Measurements from ENCODE around the gene SAV1. TPM values are rescaled to one million over a fixed set of nuclear protein-coding genes. Genes with fewer than 3 reads are reported as not detected.

SAV1 gene
- total and polyA plus RNA-seq, 10 of the 15 experiments (the other 5 are each of a cell fraction or from before 2014, with no cell fraction given): 10.1 to 29.1 (median 20.4) TPM

DNA sequence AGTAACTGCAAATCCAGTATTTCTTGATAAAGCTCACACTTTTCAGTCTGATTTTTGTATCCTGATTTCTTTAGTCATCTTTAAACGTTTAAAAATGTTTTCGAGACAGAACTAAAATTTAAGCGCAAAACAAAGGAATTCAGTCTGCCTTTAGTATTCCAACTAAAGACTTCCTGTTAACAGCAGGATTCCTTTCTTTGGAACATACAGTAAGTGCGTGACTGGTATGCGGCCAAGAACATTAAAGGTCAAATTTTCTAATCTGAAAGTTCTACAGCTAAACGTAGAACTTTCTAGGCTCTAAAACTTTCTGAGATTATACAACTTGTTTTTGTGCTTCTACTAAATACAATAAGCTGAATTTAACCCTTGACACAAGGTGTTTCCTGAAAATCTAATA lies 9.9 kb downstream of the SAV1 start:
- BruUV-seq (replicated peaks): no TSS peak
- WGBS (ENCODE audit: insufficient coverage, insufficient replicate concordance, low lambda C conversion rate, missing lambda C conversion rate): 94% methylated on average over 6 of the region's 6 CpGs
- Histone ChIP-seq H3K79me2 (ENCODE audit: control insufficient read depth, insufficient read depth, low read length) (peaks cover 25% of the 10 kb centered on the region), H2AFZ (ENCODE audit: control insufficient read depth, low read depth, low read length) (no peak overlapping the region), H4K20me1 (ENCODE audit: control insufficient read depth, insufficient read depth) (no peaks in the 10 kb centered on the region), H3K27me3 (replicated peaks in 1 of 2; ENCODE audit: control insufficient read depth in 2 of 2, insufficient read depth in 2 of 2, low read length in 1 of 2) (no peaks in the 10 kb centered on the region), H3K4me1 (ENCODE audit: control insufficient read depth, insufficient read depth, low read length) (no peaks in the 10 kb centered on the region), H3K9me3 (replicated peaks; ENCODE audit: control insufficient read depth, insufficient read depth, low read length) (no peaks in the 10 kb centered on the region; the same call in 2 of the 3 replicates), H3K36me3 (ENCODE audit: control insufficient read depth in 2 of 2, insufficient read depth in 2 of 2, low read length in 1 of 2) (0 out of 4 replicates have a peak, but pooled peaks cover 0 to 2% of the 10 kb centered on the region in 2 experiments), H3K4me2 (ENCODE audit: control insufficient read depth, insufficient read depth) (no peak overlapping the region), H3K9ac (ENCODE audit: control insufficient read depth, insufficient read depth, low read length) (no peak overlapping the region), H3K4me3 (no peak overlapping the region), H3K27ac (ENCODE audit: control insufficient read depth, insufficient read depth) (no peak overlapping the region)
- RAD21 ChIA-PET (ENCODE audit: unreplicated experiment): interaction anchor here (1.1 to 1.8 kb wide), 3 partner anchors 8 to 66 kb away, joined by 3 to 4 read pairs (median 3); no protein-coding TSS in a partner anchor
- DNase-seq (ENCODE audit: low read depth, low spot score) (no peak), ATAC-seq (no peak), FAIRE-seq (no peak)
- in situ Hi-C loops (cut with MboI): no loop called here
- CTCF ChIA-PET: interaction anchor here (0.8 to 2.2 kb wide), 5 partner anchors 8 to 117 kb away, joined by 3 to 8 read pairs (median 3); partner anchors contain the start of gene SAV1
- intact Hi-C loops (cut with micrococcal nuclease; ENCODE audit: unreplicated experiment): no loop called here
- SMC1A ChIA-PET (ENCODE audit: uncharacterized antibody, unreplicated experiment): interaction anchor here (0.7 to 2.6 kb wide), 8 partner anchors 8 to 118 kb away, joined by 3 to 11 read pairs (median 5); no protein-coding TSS in a partner anchor
- POLR2A ChIA-PET: no interaction called here
- no peak for TF ChIP-seq RUNX3 (IDR thresholded peaks at IDR 0.05; ENCODE audit: low read length)
- TF ChIP-seq MTA3 (IDR thresholded peaks at IDR 0.05; ENCODE audit: borderline replicate concordance, low read length): no peak
- TF ChIP-seq, protein P1, sequence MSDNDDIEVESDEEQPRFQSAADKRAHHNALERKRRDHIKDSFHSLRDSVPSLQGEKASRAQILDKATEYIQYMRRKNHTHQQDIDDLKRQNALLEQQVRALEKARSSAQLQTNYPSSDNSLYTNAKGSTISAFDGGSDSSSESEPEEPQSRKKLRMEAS (IDR thresholded peaks at IDR 0.05; ENCODE audit: low read depth, low read length): no peak
- TF ChIP-seq, protein P2, sequence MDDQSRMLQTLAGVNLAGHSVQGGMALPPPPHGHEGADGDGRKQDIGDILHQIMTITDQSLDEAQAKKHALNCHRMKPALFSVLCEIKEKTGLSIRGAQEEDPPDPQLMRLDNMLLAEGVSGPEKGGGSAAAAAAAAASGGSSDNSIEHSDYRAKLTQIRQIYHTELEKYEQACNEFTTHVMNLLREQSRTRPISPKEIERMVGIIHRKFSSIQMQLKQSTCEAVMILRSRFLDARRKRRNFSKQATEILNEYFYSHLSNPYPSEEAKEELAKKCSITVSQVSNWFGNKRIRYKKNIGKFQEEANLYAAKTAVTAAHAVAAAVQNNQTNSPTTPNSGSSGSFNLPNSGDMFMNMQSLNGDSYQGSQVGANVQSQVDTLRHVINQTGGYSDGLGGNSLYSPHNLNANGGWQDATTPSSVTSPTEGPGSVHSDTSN (IDR thresholded peaks at IDR 0.05; ENCODE audit: insufficient replicate concordance, low read depth, low read length): no peak
- no peak for TF ChIP-seq YBX1 (IDR thresholded peaks at IDR 0.05)
- no peak for TF ChIP-seq SREBF1 (IDR thresholded peaks at IDR 0.05; ENCODE audit: low read length)
- TF ChIP-seq GABPA (IDR thresholded peaks at IDR 0.05; ENCODE audit: low read depth): no peak
- no peak for TF ChIP-seq ZNF217 (IDR thresholded peaks at IDR 0.05)
- TF ChIP-seq PML (IDR thresholded peaks at IDR 0.05; ENCODE audit: low read length): no peak
- TF ChIP-seq, protein P3, sequence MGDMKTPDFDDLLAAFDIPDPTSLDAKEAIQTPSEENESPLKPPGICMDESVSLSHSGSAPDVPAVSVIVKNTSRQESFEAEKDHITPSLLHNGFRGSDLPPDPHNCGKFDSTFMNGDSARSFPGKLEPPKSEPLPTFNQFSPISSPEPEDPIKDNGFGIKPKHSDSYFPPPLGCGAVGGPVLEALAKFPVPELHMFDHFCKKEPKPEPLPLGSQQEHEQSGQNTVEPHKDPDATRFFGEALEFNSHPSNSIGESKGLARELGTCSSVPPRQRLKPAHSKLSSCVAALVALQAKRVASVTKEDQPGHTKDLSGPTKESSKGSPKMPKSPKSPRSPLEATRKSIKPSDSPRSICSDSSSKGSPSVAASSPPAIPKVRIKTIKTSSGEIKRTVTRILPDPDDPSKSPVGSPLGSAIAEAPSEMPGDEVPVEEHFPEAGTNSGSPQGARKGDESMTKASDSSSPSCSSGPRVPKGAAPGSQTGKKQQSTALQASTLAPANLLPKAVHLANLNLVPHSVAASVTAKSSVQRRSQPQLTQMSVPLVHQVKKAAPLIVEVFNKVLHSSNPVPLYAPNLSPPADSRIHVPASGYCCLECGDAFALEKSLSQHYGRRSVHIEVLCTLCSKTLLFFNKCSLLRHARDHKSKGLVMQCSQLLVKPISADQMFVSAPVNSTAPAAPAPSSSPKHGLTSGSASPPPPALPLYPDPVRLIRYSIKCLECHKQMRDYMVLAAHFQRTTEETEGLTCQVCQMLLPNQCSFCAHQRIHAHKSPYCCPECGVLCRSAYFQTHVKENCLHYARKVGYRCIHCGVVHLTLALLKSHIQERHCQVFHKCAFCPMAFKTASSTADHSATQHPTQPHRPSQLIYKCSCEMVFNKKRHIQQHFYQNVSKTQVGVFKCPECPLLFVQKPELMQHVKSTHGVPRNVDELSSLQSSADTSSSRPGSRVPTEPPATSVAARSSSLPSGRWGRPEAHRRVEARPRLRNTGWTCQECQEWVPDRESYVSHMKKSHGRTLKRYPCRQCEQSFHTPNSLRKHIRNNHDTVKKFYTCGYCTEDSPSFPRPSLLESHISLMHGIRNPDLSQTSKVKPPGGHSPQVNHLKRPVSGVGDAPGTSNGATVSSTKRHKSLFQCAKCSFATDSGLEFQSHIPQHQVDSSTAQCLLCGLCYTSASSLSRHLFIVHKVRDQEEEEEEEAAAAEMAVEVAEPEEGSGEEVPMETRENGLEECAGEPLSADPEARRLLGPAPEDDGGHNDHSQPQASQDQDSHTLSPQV (IDR thresholded peaks at IDR 0.05): no peak
- no peak for TF ChIP-seq TCF3 (IDR thresholded peaks at IDR 0.05; ENCODE audit: borderline replicate concordance, insufficient read depth, low read depth, low read length)
- TF ChIP-seq POLR2AphosphoS5 (IDR thresholded peaks at IDR 0.05; ENCODE audit: low read length): no peak
- TF ChIP-seq RFX5 (IDR thresholded peaks at IDR 0.05; ENCODE audit: low read depth, low read length): no peak
- no peak for TF ChIP-seq CHD2 (IDR thresholded peaks at IDR 0.05; ENCODE audit: borderline replicate concordance, low read depth, low read length)
- TF ChIP-seq ETV6 (conservative IDR thresholded peaks at IDR 0.05 in 1 of 2, IDR thresholded peaks at IDR 0.05 in 1 of 2; ENCODE audit: borderline replicate concordance in 1 of 2, low read depth in 1 of 2): no peak
- TF ChIP-seq ZNF207 (IDR thresholded peaks at IDR 0.05; ENCODE audit: borderline replicate concordance): no peak

Measured in GM12878 (cell line).